Astrocyte (in vitro differentiated cells and primary cell): ENCODE measurements around the gene RALGPS1. TPM values are rescaled to one million over a fixed set of nuclear protein-coding genes. Genes with fewer than 3 reads are reported as not detected.

Experiments used
- DNase-seq: peaks from one replicate; pipeline ENCODE4 v3.0.0-alpha.2; 2010; ENCODE audit warnings: low read depth
- FAIRE-seq: peaks from 2 replicates; lab custom pipeline; 2011; peaks lifted over from hg19 to GRCh38; lab: Jason Lieb, UNC
- H2AFZ ChIP-seq: 2 replicates; pipeline ENCODE4 v1.6.0; 2012; ENCODE audit warnings: low read depth, low read length, inconsistent platforms
- H3K27ac ChIP-seq: 2 replicates; pipeline ENCODE4 v1.5.1; 2011; ENCODE audit warnings: low read depth, low read length, inconsistent platforms
- H3K27me3 ChIP-seq: 2 replicates; pipeline ENCODE4 v1.6.0; 2011; ENCODE audit warnings: low read length, inconsistent platforms; ENCODE audit not compliant: insufficient read depth
- H3K36me3 ChIP-seq: 2 replicates; pipeline ENCODE4 v1.5.1; 2011; ENCODE audit warnings: low read length, inconsistent platforms; ENCODE audit not compliant: insufficient read depth
- H3K4me1 ChIP-seq: 2 replicates; pipeline ENCODE4 v1.5.1; 2011; ENCODE audit warnings: low read length, inconsistent platforms; ENCODE audit not compliant: insufficient read depth
- H3K4me2 ChIP-seq: 2 replicates; pipeline ENCODE4 v1.6.0; 2012; ENCODE audit warnings: low read length, inconsistent platforms
- H3K4me3 ChIP-seq: 2 replicates; pipeline ENCODE4 v1.5.1; 2011; ENCODE audit warnings: low read depth, mild to moderate bottlenecking, low read length, inconsistent platforms; ENCODE audit not compliant: insufficient read depth
- H3K79me2 ChIP-seq: 2 replicates; pipeline ENCODE4 v1.6.0; 2012; ENCODE audit warnings: mild to moderate bottlenecking, low read length, inconsistent platforms; ENCODE audit not compliant: insufficient read depth
- H3K9ac ChIP-seq: 2 replicates; pipeline ENCODE4 v1.6.0; 2012; ENCODE audit warnings: mild to moderate bottlenecking, low read length, inconsistent platforms
- H3K9me3 ChIP-seq: 2 replicates; pipeline ENCODE4 v1.5.1; 2012; ENCODE audit warnings: low read depth, mild to moderate bottlenecking, low read length, inconsistent platforms; ENCODE audit not compliant: insufficient read depth
- H4K20me1 ChIP-seq: 2 replicates; pipeline ENCODE4 v1.6.0; 2012; ENCODE audit warnings: low read length, inconsistent platforms; ENCODE audit not compliant: insufficient read depth
- H3K27ac Mint-ChIP-seq: one replicate; pipeline ENCODE4 v1.8.0; 2021; ENCODE audit warnings: mild to moderate bottlenecking, mixed read lengths; ENCODE audit not compliant: unreplicated experiment
- H3K27me3 Mint-ChIP-seq: one replicate; pipeline ENCODE4 v1.8.0; 2021; ENCODE audit warnings: low read depth, mixed read lengths; ENCODE audit not compliant: unreplicated experiment
- H3K36me3 Mint-ChIP-seq: one replicate; pipeline ENCODE4 v1.8.0; 2021; ENCODE audit warnings: low read depth, mixed read lengths; ENCODE audit not compliant: unreplicated experiment
- H3K4me1 Mint-ChIP-seq: one replicate; pipeline ENCODE4 v1.8.0; 2021; ENCODE audit warnings: low read depth, mixed read lengths; ENCODE audit not compliant: unreplicated experiment
- H3K4me3 Mint-ChIP-seq: one replicate; pipeline ENCODE4 v1.8.0; 2021; ENCODE audit warnings: mild to moderate bottlenecking, moderate library complexity, mixed read lengths; ENCODE audit not compliant: unreplicated experiment
- H3K9me3 Mint-ChIP-seq: one replicate; pipeline ENCODE4 v1.8.0; 2021; ENCODE audit warnings: mild to moderate bottlenecking, mixed read lengths; ENCODE audit not compliant: unreplicated experiment
- CTCF ChIP-seq: IDR thresholded peaks from 2 replicates; pipeline ENCODE4 v1.5.1; 2011; ENCODE audit warnings: low read depth, mild to moderate bottlenecking, inconsistent platforms, low read length, moderate library complexity; ENCODE audit not compliant: insufficient read depth
- EZH2 ChIP-seq: IDR thresholded peaks from 2 replicates; pipeline ENCODE4 v1.6.1; 2012; ENCODE audit warnings: mild to moderate bottlenecking, low read length, inconsistent platforms; ENCODE audit not compliant: insufficient read depth
- total RNA-seq: library from RNA; stranded (reverse); gene quantifications from 2 replicates; pipeline ENCODE4 v1.2.1, GENCODE V29; 2021

RALGPS1 gene
- total RNA-seq, 1 donor from 2014 or later, result 2.8 TPM

DNA sequence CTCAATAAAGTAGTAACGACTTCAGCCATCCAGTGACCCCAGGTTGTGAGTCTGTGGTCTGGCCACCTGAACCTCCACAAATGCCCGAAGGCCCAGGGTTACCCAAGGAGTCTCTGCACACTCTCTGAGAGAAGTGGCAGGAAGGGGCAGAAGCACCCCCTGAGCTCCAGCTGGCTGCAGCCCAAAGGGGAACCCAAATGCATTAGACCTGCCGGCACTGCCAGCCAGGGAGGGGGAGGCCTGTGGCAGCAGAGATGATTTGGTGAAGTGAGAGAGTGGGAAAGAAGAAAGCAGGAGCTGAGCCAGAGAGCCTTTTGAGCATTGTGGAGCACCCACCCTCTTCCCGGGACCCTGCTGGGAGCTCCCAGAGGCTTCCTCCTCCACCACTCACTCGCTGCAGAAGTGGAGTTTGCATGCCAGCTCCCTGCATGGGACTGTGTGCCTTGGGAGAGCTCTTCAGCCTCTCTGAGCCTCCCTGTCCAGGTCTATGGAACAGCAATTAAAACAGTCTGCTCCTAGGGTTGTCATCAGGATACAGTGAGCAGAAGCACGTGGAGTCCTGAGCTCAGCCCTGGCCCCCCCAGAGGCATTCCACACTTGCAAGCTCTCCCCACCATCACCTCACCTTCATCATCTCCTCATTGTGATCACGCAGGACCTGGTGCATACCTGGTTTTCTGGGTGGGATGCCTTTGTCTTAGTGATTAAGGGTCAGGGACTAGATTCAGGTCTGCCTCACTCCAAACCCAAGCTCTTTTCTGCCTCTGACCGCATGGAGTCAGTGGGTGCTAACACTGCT, 221.7 kb downstream of the RALGPS1 start:
- Mint-ChIP-seq H3K4me1 (peaks cover 40% of the 10 kb centered on the region), H3K36me3 (no peaks in the 10 kb centered on the region), H3K27me3 (peaks cover 23% of the 10 kb centered on the region), H3K4me3 (peak overlapping the region; percentile 11), H3K9me3 (peaks cover 2% of the 10 kb centered on the region), H3K27ac (no peak overlapping the region)
- Histone ChIP-seq H2AFZ (no peak overlapping the region), H3K79me2 (no peaks in the 10 kb centered on the region), H3K4me2 (no peak overlapping the region), H3K27me3 (peaks cover 7% of the 10 kb centered on the region), H3K36me3 (no peaks in the 10 kb centered on the region), H3K9me3 (no peaks in the 10 kb centered on the region), H3K27ac (no peak overlapping the region), H4K20me1 (no peaks in the 10 kb centered on the region), H3K4me3 (no peak overlapping the region), H3K9ac (no peak overlapping the region), H3K4me1 (peaks cover 33% of the 10 kb centered on the region)
- TF ChIP-seq EZH2, result no peak
- DNase-seq (no peak), FAIRE-seq (no peak)

DNA sequence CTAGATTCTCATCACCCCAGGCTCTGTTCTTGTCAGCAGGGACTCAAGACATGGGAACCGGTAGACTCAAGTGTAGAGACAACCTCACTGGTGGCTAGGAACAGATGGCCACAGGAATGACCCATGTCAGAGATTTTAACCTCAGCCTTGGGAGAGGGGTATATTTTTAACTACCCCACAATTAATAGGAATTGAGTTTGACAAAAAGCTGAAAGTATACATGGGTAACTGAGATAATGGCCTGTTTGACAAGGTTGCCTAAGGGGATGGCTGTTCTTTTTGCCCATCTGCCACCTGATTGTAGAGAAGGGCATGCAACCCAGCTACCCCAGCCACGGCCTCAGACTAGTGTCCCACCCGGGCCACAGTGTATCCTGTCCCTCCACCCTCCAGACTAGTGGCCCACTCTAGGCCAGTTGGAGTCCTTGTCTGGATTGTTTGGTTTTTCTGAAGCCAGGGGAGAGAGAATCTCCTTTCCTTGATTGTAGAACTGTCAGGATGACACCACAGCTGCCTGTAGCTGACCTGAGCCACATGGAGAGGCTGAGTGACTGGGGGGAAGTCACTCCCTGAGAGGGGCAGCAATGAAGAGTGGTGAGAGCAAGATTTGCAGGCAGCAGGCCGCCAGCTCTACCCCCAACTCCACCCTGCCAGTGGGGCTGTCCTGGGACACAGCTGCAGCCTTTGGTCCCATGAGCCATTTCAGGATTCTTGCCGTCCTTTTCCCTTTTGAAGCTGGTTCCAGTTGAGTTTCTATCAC, 222.5 kb downstream of the RALGPS1 start:
- Mint-ChIP-seq H3K4me3 (peak overlapping the region; percentile 11), H3K9me3 (peaks cover 2% of the 10 kb centered on the region)
- no peak for FAIRE-seq

More for the DNA sequence above, 222.5 kb downstream of the RALGPS1 start:
- no peak overlapping the region for H3K9ac ChIP-seq
- no peak overlapping the region for H2AFZ ChIP-seq
- Mint-ChIP-seq H3K27ac (no peak overlapping the region), H3K36me3 (no peaks in the 10 kb centered on the region), H3K4me1 (peaks cover 33% of the 10 kb centered on the region), H3K27me3 (peaks cover 23% of the 10 kb centered on the region)
- H3K27me3 ChIP-seq, result peaks cover 7% of the 10 kb centered on the region
- H3K4me1 ChIP-seq, result peaks cover 25% of the 10 kb centered on the region
- no peaks in the 10 kb centered on the region for H3K9me3 ChIP-seq
- H3K4me2 ChIP-seq, result no peak overlapping the region
- H4K20me1 ChIP-seq, result no peaks in the 10 kb centered on the region
- no peak for TF ChIP-seq CTCF
- no peak for TF ChIP-seq EZH2
- no peak overlapping the region for H3K27ac ChIP-seq
- no peaks in the 10 kb centered on the region for H3K79me2 ChIP-seq
- no peak overlapping the region for H3K4me3 ChIP-seq
- no peaks in the 10 kb centered on the region for H3K36me3 ChIP-seq
- DNase-seq, result no peak
